T-cell (primary cell): ENCODE data around the gene MYLK2. TPM values are rescaled to one million over a fixed set of nuclear protein-coding genes. Genes with fewer than 3 reads are reported as not detected.

Experiments
- ATAC-seq, 4 experiments: fragments of 200-7000 bp in 3 of 4; fragments of 150-1000 bp in 1 of 4; cut with Tn5 transposase; replicated peaks in 1 of 4; 1 replicate in 3 of 4; 2 replicates in 1 of 4; pipeline ENCODE4 v1.10.0; 2021; ENCODE audit warnings: moderate library complexity in 3 of 4, mild to moderate bottlenecking in 2 of 4, moderate number of reproducible peaks in 1 of 4
- CTCF ChIA-PET, 2 donors: fragments of 300-600 bp; sonication (Branson Sonifier 250); formaldehyde crosslinking; loops; one replicate each; lab custom pipeline; 2022; ENCODE audit warnings: antibody characterized with exemption in 2 of 2; lab: Charles Lee
- POLR2A ChIA-PET, 2 donors: fragments of 300-600 bp; sonication (Branson Sonifier 250); formaldehyde crosslinking; loops; one replicate each; lab custom pipeline; 2022; ENCODE audit warnings: antibody characterized with exemption in 2 of 2; lab: Charles Lee
- DNase-seq, 35 experiments: peaks; one replicate each; pipeline versions ENCODE4 v3.0.0 to v3.0.0-alpha.2; 2013 to 2023
- H3K27ac ChIP-seq: one replicate; pipeline ENCODE4 v1.5.1; 2013; ENCODE audit warnings: low read length
- H3K27me3 ChIP-seq, 2 experiments: replicated peaks in 1 of 2; 1 replicate in 1 of 2; 2 replicates in 1 of 2; pipeline versions ENCODE4 v1.6.1 to v1.7.0; 2013; ENCODE audit warnings: low read length in 1 of 2, mixed read lengths in 1 of 2; ENCODE audit not compliant: control insufficient read depth in 2 of 2, insufficient read depth in 2 of 2; ENCODE audit errors: extremely low read depth in 1 of 2
- H3K36me3 ChIP-seq, 2 donors: 1 replicate in 1 of 2; 2 replicates in 1 of 2; pipeline versions ENCODE4 v1.6.1 to v1.7.0; 2013; ENCODE audit warnings: low read length in 1 of 2; ENCODE audit not compliant: control insufficient read depth in 2 of 2, insufficient read depth in 1 of 2; ENCODE audit errors: extremely low read depth in 1 of 2
- H3K4me1 ChIP-seq, 2 experiments: 1 replicate in 1 of 2; 2 replicates in 1 of 2; pipeline versions ENCODE4 v1.6.1 to v1.7.0; 2013; ENCODE audit warnings: low read length in 2 of 2, mixed read lengths in 1 of 2; ENCODE audit not compliant: insufficient read depth in 2 of 2, control insufficient read depth in 1 of 2; ENCODE audit errors: extremely low read depth in 1 of 2
- H3K4me3 ChIP-seq, 2 donors: 1 replicate in 1 of 2; 2 replicates in 1 of 2; pipeline versions ENCODE4 v1.5.1 to v1.7.0; 2013; ENCODE audit warnings: mild to moderate bottlenecking in 2 of 2, low read length in 1 of 2, moderate library complexity in 1 of 2; ENCODE audit not compliant: control insufficient read depth in 1 of 2; ENCODE audit errors: extremely low read depth in 1 of 2
- H3K9me3 ChIP-seq: 2 replicates; pipeline ENCODE4 v1.7.0; 2013
- H3K27ac Mint-ChIP-seq, 2 donors: one replicate each; pipeline ENCODE4 v1.8.0; 2020 to 2021; ENCODE audit warnings: mild to moderate bottlenecking in 2 of 2, mixed read lengths in 2 of 2
- H3K27me3 Mint-ChIP-seq, 2 donors: one replicate each; pipeline ENCODE4 v1.8.0; 2021 to 2022; ENCODE audit warnings: mixed read lengths in 2 of 2
- H3K36me3 Mint-ChIP-seq: one replicate; pipeline ENCODE4 v1.8.0; 2021; ENCODE audit warnings: mixed read lengths
- H3K4me1 Mint-ChIP-seq, 3 donors: one replicate each; pipeline ENCODE4 v1.8.0; 2020 to 2022; ENCODE audit warnings: mixed read lengths in 3 of 3, mild to moderate bottlenecking in 1 of 3
- H3K4me3 Mint-ChIP-seq, 3 donors: one replicate each; pipeline ENCODE4 v1.8.0; 2020 to 2022; ENCODE audit warnings: mild to moderate bottlenecking in 3 of 3, mixed read lengths in 3 of 3, moderate library complexity in 3 of 3
- H3K9me3 Mint-ChIP-seq, 3 donors: one replicate each; pipeline ENCODE4 v1.8.0; 2020 to 2022; ENCODE audit warnings: mixed read lengths in 3 of 3
- WGBS: methylation state at CpG from one replicate; pipeline ENCODE4 v1.1.5; 2013; ENCODE audit warnings: missing lambda C conversion rate; ENCODE audit not compliant: insufficient coverage; 5-methylcytosine and 5-hydroxymethylcytosine counted together
- total RNA-seq, 35 experiments: library from RNA in 6 of 35; stranded (reverse) in 6 of 35; fragments of 120-200 nt in 1 of 35; gene quantifications; one replicate each; pipeline versions ENCODE4 v1.2.1 to v1.2.4 and lab custom pipeline; 2013 to 2026

Gene MYLK2
- total RNA-seq, 5 donors from 2014 or later (not counting 1 experiment from before 2014, with no cell fraction given): not detected

DNA sequence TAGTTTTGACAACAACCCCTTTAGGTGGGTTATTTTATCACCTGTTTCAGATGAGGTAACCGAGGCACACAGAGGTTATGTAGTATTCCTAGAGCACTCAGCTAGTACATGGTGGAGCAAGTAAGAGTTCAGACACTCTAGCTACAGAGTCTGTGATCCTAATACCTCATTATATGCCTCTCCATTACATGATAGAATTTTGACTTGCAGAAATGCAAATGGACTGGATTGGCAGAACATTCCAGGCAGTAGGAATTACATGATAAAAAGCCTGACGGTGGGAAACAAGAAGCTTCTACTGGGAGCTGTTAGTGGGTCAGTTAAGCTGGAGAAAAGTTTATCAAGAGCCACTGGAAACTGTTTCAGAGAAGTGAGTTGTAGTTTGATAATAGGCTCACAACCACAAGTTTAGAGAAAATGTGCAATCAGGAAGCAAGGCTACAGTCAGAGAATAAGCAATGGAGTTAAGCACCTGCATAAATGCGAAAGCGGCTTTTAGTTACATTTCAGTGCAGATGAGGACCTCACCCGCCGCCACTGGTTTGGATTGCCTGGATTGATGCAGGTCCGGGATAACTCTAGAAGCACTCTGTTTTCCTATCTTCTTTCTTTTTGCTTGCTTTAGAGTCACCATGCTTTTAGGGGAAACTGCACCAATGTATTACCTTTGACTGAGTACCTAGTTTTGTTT, 34.7 kb upstream of the MYLK2 start:
- no peaks in the 10 kb centered on the region for H3K4me1 ChIP-seq
- CTCF ChIA-PET: no interaction called here
- H3K9me3 ChIP-seq: no peaks in the 10 kb centered on the region

DNA sequence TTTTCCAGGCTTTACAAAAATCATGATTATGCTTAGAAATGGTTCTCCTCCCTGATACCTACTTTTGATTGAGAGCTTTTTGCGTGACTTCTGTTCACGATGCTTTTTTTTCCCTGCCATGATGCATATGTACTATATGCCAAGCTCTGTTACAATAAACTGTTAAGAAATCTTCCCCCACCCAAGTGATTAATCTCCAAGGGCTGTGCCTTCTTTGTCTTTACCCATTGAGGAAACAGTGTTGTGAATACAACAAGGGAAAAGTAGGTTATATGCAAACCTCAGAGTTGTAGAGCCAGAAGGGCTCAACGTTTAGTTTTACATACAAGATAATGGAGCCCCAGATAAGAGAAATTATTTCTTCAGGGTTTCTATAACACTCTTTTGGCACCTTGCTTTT, 34.1 kb upstream of the MYLK2 start:
- no peak overlapping the region for H3K4me3 ChIP-seq
- ATAC-seq: no peak
- whole genome bisulfite sequencing: no CpG with 5 or more reads among the region's 3 CpGs
- Mint-ChIP-seq H3K9me3 (no peaks in the 10 kb centered on the region), H3K4me3 (no peak overlapping the region), H3K36me3 (no peaks in the 10 kb centered on the region), H3K27ac (no peak overlapping the region), H3K4me1 (no peaks in the 10 kb centered on the region), H3K27me3 (no peaks in the 10 kb centered on the region)
- no peaks in the 10 kb centered on the region for H3K36me3 ChIP-seq
- no peak for DNase-seq
- H3K4me1 ChIP-seq: no peaks in the 10 kb centered on the region
- no peak overlapping the region for H3K27ac ChIP-seq
- ChIA-PET POLR2A (interaction anchor here in 1 of 2 donors (0.5 kb wide), 1 partner anchor 203 kb away, joined by 5 read pairs; no protein-coding TSS in a partner anchor), CTCF (no interaction called here)
- H3K27me3 ChIP-seq: no peaks in the 10 kb centered on the region
- no peaks in the 10 kb centered on the region for H3K9me3 ChIP-seq

More for the DNA sequence above, 34.7 kb upstream of the MYLK2 start:
- Histone ChIP-seq H3K27me3 (no peaks in the 10 kb centered on the region), H3K36me3 (no peaks in the 10 kb centered on the region), H3K27ac (no peak overlapping the region), H3K4me3 (no peak overlapping the region)
- H3K27me3 Mint-ChIP-seq: no peaks in the 10 kb centered on the region
- no peak for ATAC-seq
- no peaks in the 10 kb centered on the region for H3K9me3 Mint-ChIP-seq
- H3K27ac Mint-ChIP-seq: no peak overlapping the region
- POLR2A ChIA-PET: no interaction called here
- no peak for DNase-seq
- H3K4me1 Mint-ChIP-seq: no peaks in the 10 kb centered on the region
- H3K36me3 Mint-ChIP-seq: no peaks in the 10 kb centered on the region
- 99% methylated on average over 5 of the region's 7 CpGs for WGBS
- no peak overlapping the region for H3K4me3 Mint-ChIP-seq

- Mint-ChIP-seq H3K27ac (no peak overlapping the region), H3K36me3 (no peaks in the 10 kb centered on the region)
Measured at GRCh38 chr20:31788578-31788977, 30.6 kb upstream of the MYLK2 start.

GRCh38 chr20:31790401-31790800, 28.8 kb upstream of the MYLK2 start:
- Histone ChIP-seq H3K27ac (no peak overlapping the region), H3K36me3 (no peaks in the 10 kb centered on the region), H3K4me3 (no peak overlapping the region), H3K4me1 (no peaks in the 10 kb centered on the region), H3K9me3 (no peaks in the 10 kb centered on the region), H3K27me3 (no peaks in the 10 kb centered on the region)
- no peak overlapping the region for H3K27ac Mint-ChIP-seq
- H3K4me1 Mint-ChIP-seq: no peaks in the 10 kb centered on the region
- no peak overlapping the region for H3K4me3 Mint-ChIP-seq
- 100% methylated on average over 2 of the region's 3 CpGs for WGBS
- H3K36me3 Mint-ChIP-seq: no peaks in the 10 kb centered on the region
- DNase-seq: no peak
- H3K27me3 Mint-ChIP-seq: no peaks in the 10 kb centered on the region
- no peaks in the 10 kb centered on the region for H3K9me3 Mint-ChIP-seq
- POLR2A ChIA-PET: no interaction called here
- ATAC-seq: no peak
- CTCF ChIA-PET: no interaction called here

More at GRCh38 chr20:31788578-31788977, 30.6 kb upstream of the MYLK2 start:
- ChIA-PET POLR2A (no interaction called here), CTCF (no interaction called here)
- no peaks in the 10 kb centered on the region for H3K27me3 Mint-ChIP-seq
- Histone ChIP-seq H3K27me3 (no peaks in the 10 kb centered on the region), H3K36me3 (no peaks in the 10 kb centered on the region), H3K4me1 (no peaks in the 10 kb centered on the region), H3K4me3 (no peak overlapping the region), H3K27ac (no peak overlapping the region), H3K9me3 (no peaks in the 10 kb centered on the region)
- H3K4me1 Mint-ChIP-seq: no peaks in the 10 kb centered on the region
- no peak overlapping the region for H3K4me3 Mint-ChIP-seq
- WGBS: no CpG with 5 or more reads among the region's 3 CpGs
- H3K9me3 Mint-ChIP-seq: no peaks in the 10 kb centered on the region
- no peak for ATAC-seq
- no peak for DNase-seq

DNA sequence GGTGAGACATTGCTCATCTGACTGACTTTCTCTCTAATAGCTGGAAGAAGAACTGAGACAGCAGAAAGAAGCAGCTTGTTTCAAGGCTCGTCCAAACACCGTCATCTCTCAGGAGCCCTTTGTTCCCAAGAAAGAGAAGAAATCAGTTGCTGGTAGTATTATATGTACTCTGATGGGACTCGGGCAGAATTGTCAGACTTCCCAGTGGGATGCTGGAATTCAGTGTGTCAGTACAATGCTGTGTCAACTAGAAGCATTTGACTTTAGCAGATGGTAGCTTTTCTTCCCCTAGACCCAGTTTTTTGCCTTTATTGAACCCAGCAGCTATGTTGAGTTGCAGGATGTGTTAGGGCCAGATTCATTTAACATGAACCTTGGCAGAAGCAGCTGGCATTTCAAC, 21.8 kb upstream of the MYLK2 start:
- H3K27ac ChIP-seq: no peak overlapping the region
- Mint-ChIP-seq H3K36me3 (no peaks in the 10 kb centered on the region), H3K4me3 (no peak overlapping the region), H3K27ac (no peak overlapping the region), H3K27me3 (no peaks in the 10 kb centered on the region), H3K4me1 (no peaks in the 10 kb centered on the region), H3K9me3 (no peaks in the 10 kb centered on the region)
- CTCF ChIA-PET: no interaction called here
- H3K27me3 ChIP-seq: no peaks in the 10 kb centered on the region
- DNase-seq (no peak), ATAC-seq (no peak)
- H3K4me3 ChIP-seq: no peak overlapping the region
- H3K9me3 ChIP-seq: no peaks in the 10 kb centered on the region
- WGBS: 96% methylated on average over 3 of the region's 3 CpGs
- no peaks in the 10 kb centered on the region for H3K4me1 ChIP-seq
- POLR2A ChIA-PET: no interaction called here
- no peaks in the 10 kb centered on the region for H3K36me3 ChIP-seq

DNA sequence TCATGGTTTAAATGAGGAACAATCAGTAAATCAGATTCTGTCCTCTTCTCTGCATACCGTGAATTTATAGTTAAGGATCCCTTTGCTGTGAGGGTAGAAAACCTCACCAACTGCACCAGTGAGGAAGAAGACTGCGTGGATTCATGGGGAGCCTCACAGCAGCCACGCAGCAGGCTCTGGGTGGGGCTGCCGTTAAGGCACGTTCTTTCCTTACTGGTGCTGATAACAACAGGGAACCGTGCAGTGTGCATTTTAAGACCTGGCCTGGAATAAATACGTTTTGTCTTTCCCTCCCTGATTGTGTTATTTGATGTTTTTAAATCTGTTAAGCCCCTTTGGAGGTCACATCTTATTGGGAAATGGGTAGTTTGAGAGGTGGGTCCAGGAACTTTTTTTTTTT, 17.6 kb upstream of the MYLK2 start:
- CTCF ChIA-PET: no interaction called here
- POLR2A ChIA-PET: no interaction called here
- DNase-seq: no peak
- Mint-ChIP-seq H3K36me3 (no peaks in the 10 kb centered on the region), H3K4me3 (no peak overlapping the region), H3K27ac (no peak overlapping the region), H3K4me1 (peaks cover 13 to 17% (median 16%) of the 10 kb centered on the region in 3 donors), H3K9me3 (no peaks in the 10 kb centered on the region), H3K27me3 (no peaks in the 10 kb centered on the region)
- no peak for ATAC-seq
- Histone ChIP-seq H3K27me3 (no peaks in the 10 kb centered on the region), H3K36me3 (no peaks in the 10 kb centered on the region), H3K4me1 (peaks cover 4 to 11% of the 10 kb centered on the region in 2 experiments), H3K4me3 (no peak overlapping the region), H3K9me3 (no peaks in the 10 kb centered on the region), H3K27ac (no peak overlapping the region)
- WGBS: 97% methylated on average over 6 of the region's 7 CpGs
